Measurements from ENCODE around the gene ZNF652.
A peak's percentile ranks its signal among the peaks of the same experiment; 100 is the strongest.
"Not testable (repeated sequence)": the region's sequence is repeated elsewhere in the genome, so short reads cannot be mapped to it uniquely, and the experiment has no call there.

Gene ZNF652

GRCh38 chr17:49386373-49386772, 24.3 kb upstream of the ZNF652 start:
- no peak for DNase-seq (ENCODE audit: low read depth)

GRCh38 chr17:49384951-49385350, 22.9 kb upstream of the ZNF652 start:
- no peak for DNase-seq (ENCODE audit: low read depth)

- DNase-seq (ENCODE audit: low read depth): no peak
These were observed 21.0 kb upstream of the ZNF652 start for GRCh38 chr17:49383060-49383459.

- DNase-seq (ENCODE audit: low read depth): no peak
These were observed 20.5 kb upstream of the ZNF652 start for GRCh38 chr17:49382556-49382955.

- DNase-seq (ENCODE audit: low read depth): no peak
These were observed 19.7 kb upstream of the ZNF652 start for GRCh38 chr17:49381793-49382192.

- DNase-seq (ENCODE audit: low read depth): no peak
These were observed 19.0 kb upstream of the ZNF652 start for GRCh38 chr17:49381033-49381432.

GRCh38 chr17:49379926-49380325, 17.9 kb upstream of the ZNF652 start:
- DNase-seq (ENCODE audit: low read depth): no peak

- no peak for DNase-seq (ENCODE audit: low read depth)
These were observed 16.3 kb upstream of the ZNF652 start for GRCh38 chr17:49378311-49378710.

GRCh38 chr17:49375544-49375943, 13.5 kb upstream of the ZNF652 start:
- DNase-seq (ENCODE audit: low read depth): no peak

- DNase-seq (ENCODE audit: low read depth): no peak
These were observed 11.1 kb upstream of the ZNF652 start for GRCh38 chr17:49373115-49373514.

GRCh38 chr17:49372425-49372824, 10.4 kb upstream of the ZNF652 start:
- DNase-seq (ENCODE audit: low read depth): no peak

- no peak for DNase-seq (ENCODE audit: low read depth)
These were observed 9.2 kb upstream of the ZNF652 start for GRCh38 chr17:49370971-49371834.

GRCh38 chr17:49369760-49370159, 7.7 kb upstream of the ZNF652 start:
- no peak for DNase-seq (ENCODE audit: low read depth)

GRCh38 chr17:49369089-49369488, 7.0 kb upstream of the ZNF652 start:
- DNase-seq (ENCODE audit: low read depth): no peak

GRCh38 chr17:49365667-49366066, 3.6 kb upstream of the ZNF652 start:
- DNase-seq (ENCODE audit: low read depth): no peak

GRCh38 chr17:49365126-49365525, 3.1 kb upstream of the ZNF652 start:
- DNase-seq (ENCODE audit: low read depth): not testable (repeated sequence)

- DNase-seq (ENCODE audit: low read depth): no peak
These were observed 2.1 kb upstream of the ZNF652 start for GRCh38 chr17:49364119-49364518.

- DNase-seq (ENCODE audit: low read depth): no peak
These were observed 1.2 kb upstream of the ZNF652 start for GRCh38 chr17:49363251-49363650.

GRCh38 chr17:49362723-49363117, 670 bp upstream of the ZNF652 start:
- no peak for DNase-seq (ENCODE audit: low read depth)

GRCh38 chr17:49361129-49361901, 735 bp downstream of the ZNF652 start:
- peak; percentile 72 for DNase-seq (ENCODE audit: low read depth)

GRCh38 chr17:49360796-49361128, 1.3 kb downstream of the ZNF652 start:
- DNase-seq (ENCODE audit: low read depth): no peak

- no peak for DNase-seq (ENCODE audit: low read depth)
These were observed 1.9 kb downstream of the ZNF652 start for GRCh38 chr17:49359990-49360795.

Measured in stimulated activated CD8-positive, alpha-beta memory T cell treated with anti-CD3 and anti-CD28 coated beads, Interleukin-12 subunit alpha, Interleukin-12 subunit beta, amount 100 ng/mL, for 4 hours (primary cell).